ENCODE measurements around the gene GARIN5A. TPM values are rescaled to one million over a fixed set of nuclear protein-coding genes. Genes with fewer than 3 reads are reported as not detected.

GARIN5A gene
- polyA plus RNA-seq, 2 of the 4 experiments (the other 2 are of a cell fraction) = 1.1 to 1.7 TPM

- Histone ChIP-seq H3K9me3 (no peaks in the 10 kb centered on the region), H3K4me2 (no peak overlapping the region), H3K27ac (no peak overlapping the region), H3K4me1 (peaks cover 14% of the 10 kb centered on the region), H3K4me3 (no peak overlapping the region)
- ChIA-PET CTCF (interaction anchor here (1.9 kb wide), 1 partner anchor 88 kb away, joined by 9 read pairs; no protein-coding TSS in a partner anchor), POLR2A (no interaction called here)
- FAIRE-seq = no peak
- ATAC-seq = no peak
- no peak for DNase-seq (ENCODE audit: low read depth in 1 of 2, low spot score in 1 of 2)
- 21% methylated on average over 2 of the region's 2 CpGs for WGBS (ENCODE audit: missing lambda C conversion rate)
- TF ChIP-seq RAD21 (conservative IDR thresholded peaks at IDR 0.05 in 1 of 2, IDR thresholded peaks at IDR 0.05 in 1 of 2) (no peak), RFX5 (IDR thresholded peaks at IDR 0.05) (no peak), ESRRA (IDR thresholded peaks at IDR 0.05; ENCODE audit: borderline replicate concordance, low read length) (no peak), POLR2AphosphoS2 (conservative IDR thresholded peaks at IDR 0.05; ENCODE audit: low read length) (no peak), PBX3 (IDR thresholded peaks at IDR 0.05) (no peak), MAX (IDR thresholded peaks at IDR 0.05) (no peak), EP300 (IDR thresholded peaks at IDR 0.05) (no peak), RNF2 (IDR thresholded peaks at IDR 0.05; ENCODE audit: borderline replicate concordance, low read depth) (no peak), POLR2A (IDR thresholded peaks at IDR 0.05; ENCODE audit: low read length) (no peak), MAZ (IDR thresholded peaks at IDR 0.05; ENCODE audit: borderline replicate concordance, low read depth, low read length) (no peak), CHD4 (IDR thresholded peaks at IDR 0.05; ENCODE audit: borderline replicate concordance) (no peak), NR3C1 (IDR thresholded peaks at IDR 0.05) (no peak), HOXB5 (CRISPR knock-in tag; IDR thresholded peaks at IDR 0.05) (no peak), NPAS2 (CRISPR knock-in tag; IDR thresholded peaks at IDR 0.05; ENCODE audit: borderline replicate concordance) (no peak)
Observed at GRCh38 chr19:50455992-50456391, 20.7 kb downstream of the GARIN5A start.

GRCh38 chr19:50453243-50453642, 23.4 kb downstream of the GARIN5A start:
- no peaks in the 10 kb centered on the region for H3K4me1 ChIP-seq
- H3K27ac ChIP-seq = no peak overlapping the region
- H3K9me3 ChIP-seq = no peaks in the 10 kb centered on the region
- no peak for ATAC-seq
- DNase-seq (ENCODE audit: low read depth in 1 of 2, low spot score in 1 of 2) = no peak
- no peak overlapping the region for H3K4me2 ChIP-seq
- no peak for FAIRE-seq
- 91% methylated on average over 3 of the region's 3 CpGs for WGBS (ENCODE audit: missing lambda C conversion rate)
- ChIA-PET CTCF (interaction anchor here (0.7 to 1.6 kb wide), 3 partner anchors 84 to 239 kb away, joined by 3 to 8 read pairs (median 4); no protein-coding TSS in a partner anchor), POLR2A (no interaction called here)
- TF ChIP-seq RARB (CRISPR knock-in tag; IDR thresholded peaks at IDR 0.05) (no peak), ZFP36 (IDR thresholded peaks at IDR 0.05; ENCODE audit: borderline replicate concordance, partially characterized antibody) (peak; percentile 82), CHD4 (IDR thresholded peaks at IDR 0.05; ENCODE audit: borderline replicate concordance) (no peak)
- no peak overlapping the region for H3K4me3 ChIP-seq

- POLR2A ChIA-PET = no interaction called here
- no peaks in the 10 kb centered on the region for H3K4me1 ChIP-seq
- no peak overlapping the region for H3K27ac ChIP-seq
- no peak for FAIRE-seq
- CTCF ChIA-PET = interaction anchor here (1.5 to 3.7 kb wide), 2 partner anchors 10 to 36 kb away, joined by 5 to 25 read pairs; no protein-coding TSS in a partner anchor
- H3K4me3 ChIP-seq = no peak overlapping the region
- DNase-seq (ENCODE audit: low read depth in 1 of 2, low spot score in 1 of 2) = no peak
- ATAC-seq = no peak
- 49% methylated on average over 9 of the region's 13 CpGs for WGBS (ENCODE audit: missing lambda C conversion rate)
- H3K4me2 ChIP-seq = no peak overlapping the region
- H3K9me3 ChIP-seq = no peaks in the 10 kb centered on the region
- TF ChIP-seq SREBF2 (IDR thresholded peaks at IDR 0.05) (no peak), HES2 (IDR thresholded peaks at IDR 0.05) (no peak), CTCF (IDR thresholded peaks at IDR 0.05) (no peak), CHD2 (IDR thresholded peaks at IDR 0.05; ENCODE audit: low read length, partially characterized antibody) (no peak), NFE2L2 (conservative IDR thresholded peaks at IDR 0.05; ENCODE audit: low read length) (no peak), BHLHE40 (IDR thresholded peaks at IDR 0.05; ENCODE audit: low read depth, low read length) (no peak), ZSCAN20 (CRISPR knock-in tag; IDR thresholded peaks at IDR 0.05) (no peak), EHMT2 (IDR thresholded peaks at IDR 0.05; ENCODE audit: low read depth) (no peak), FOSL2 (IDR thresholded peaks at IDR 0.05) (no peak), FOSL2 (CRISPR knock-in tag; IDR thresholded peaks at IDR 0.05) (no peak), RAD21 (conservative IDR thresholded peaks at IDR 0.05 in 1 of 2, IDR thresholded peaks at IDR 0.05 in 1 of 2) (no peak), HOXB5 (CRISPR knock-in tag; IDR thresholded peaks at IDR 0.05) (no peak), MYC (IDR thresholded peaks at IDR 0.05; ENCODE audit: borderline replicate concordance, low read length) (no peak), USF2 (IDR thresholded peaks at IDR 0.05) (no peak)
Observed at GRCh38 chr19:50451223-50451534, 25.5 kb downstream of the GARIN5A start.
